HG02759 (cell line): ENCODE measurements around the gene WDR4.
"Not testable (repeated sequence)": the region's sequence is repeated elsewhere in the genome, so short reads cannot be mapped to it uniquely, and the experiment has no call there.

Source experiments
- ATAC-seq: cut with Tn5 transposase; IDR thresholded peaks from one replicate; pipeline ENCODE4 v1.9.1; 2021; ENCODE audit warnings: mild to moderate bottlenecking, moderate library complexity; ENCODE audit not compliant: unreplicated experiment

The WDR4 gene

GRCh38 chr21:42841156-42841915 is 38.0 kb downstream of the WDR4 start:
- no peak for ATAC-seq

DNA sequence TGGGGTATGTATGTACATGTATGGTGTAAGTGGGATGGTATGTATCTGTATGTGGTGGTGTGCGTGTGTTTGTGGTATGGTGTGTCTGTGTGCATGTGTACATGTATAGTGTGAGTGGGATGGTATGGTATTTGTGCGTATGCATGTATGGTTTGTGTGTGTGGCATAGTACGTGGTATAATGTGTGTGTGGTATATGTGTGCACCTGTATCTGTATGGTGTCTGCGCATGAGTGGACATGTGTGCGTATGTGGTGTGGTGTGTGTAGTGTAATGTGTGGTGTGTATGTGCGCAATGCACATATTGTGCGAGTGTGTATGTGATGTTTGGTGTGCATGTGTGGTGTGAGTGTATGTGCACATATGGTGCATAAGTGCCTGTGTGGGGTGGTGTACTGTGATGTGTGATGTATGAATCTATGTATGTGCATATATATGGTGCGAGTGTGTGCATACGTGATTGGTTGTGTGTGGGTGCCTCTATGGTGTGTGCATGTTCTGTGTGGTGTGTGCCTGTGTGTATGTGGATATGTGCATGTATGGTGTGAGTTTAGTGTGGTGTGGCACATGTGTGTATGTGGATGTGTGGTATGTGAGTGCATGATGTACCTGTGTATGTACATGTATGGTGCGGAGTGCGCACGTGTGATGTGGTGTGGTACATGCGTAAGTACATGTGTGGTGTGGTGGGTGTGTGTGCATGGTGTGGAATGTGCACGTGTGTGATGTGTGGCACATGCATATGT is 38.8 kb downstream of the WDR4 start:
- no peak for ATAC-seq

GRCh38 chr21:42839271-42840231 is 39.8 kb downstream of the WDR4 start:
- no peak for ATAC-seq

GRCh38 chr21:42838212-42838690 is 41.1 kb downstream of the WDR4 start:
- ATAC-seq: not testable (repeated sequence)

- ATAC-seq: no peak
These were observed 41.7 kb downstream of the WDR4 start for GRCh38 chr21:42837421-42838211.

DNA sequence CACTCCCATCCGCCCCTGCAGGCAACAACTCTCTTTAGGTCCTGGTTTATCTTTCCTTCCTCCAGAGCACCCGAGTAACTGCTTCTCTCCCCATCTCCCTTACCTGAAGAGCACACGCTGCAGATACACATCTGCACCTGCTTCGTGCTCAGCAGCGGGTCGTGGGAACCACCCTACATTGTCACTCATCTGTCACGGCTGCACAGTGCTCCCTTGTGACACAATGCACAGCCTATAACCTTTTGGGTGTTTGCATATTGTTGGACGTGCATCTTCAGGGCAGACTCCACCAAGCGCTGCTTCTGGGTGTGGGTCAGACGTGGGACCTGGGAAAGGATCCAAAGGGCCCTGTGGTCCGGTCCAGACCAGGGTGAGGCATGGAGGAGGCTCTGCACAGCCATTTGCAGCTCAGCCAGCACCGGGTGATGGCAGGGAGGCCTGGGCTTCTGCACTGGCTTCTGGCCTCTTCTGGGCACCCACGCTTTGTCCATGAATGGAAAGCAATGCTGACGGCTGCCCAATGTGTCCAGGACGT is 42.5 kb downstream of the WDR4 start:
- no peak for ATAC-seq

- ATAC-seq: no peak
These were observed 43.0 kb downstream of the WDR4 start for GRCh38 chr21:42836402-42836666.

- no peak for ATAC-seq
These were observed 43.5 kb downstream of the WDR4 start for GRCh38 chr21:42835611-42836401.

GRCh38 chr21:42835211-42835610 is 44.1 kb downstream of the WDR4 start:
- ATAC-seq: no peak

- ATAC-seq: no peak
These were observed 44.6 kb downstream of the WDR4 start for GRCh38 chr21:42834726-42835191.

GRCh38 chr21:42833859-42834725 is 45.2 kb downstream of the WDR4 start:
- ATAC-seq: no peak

DNA sequence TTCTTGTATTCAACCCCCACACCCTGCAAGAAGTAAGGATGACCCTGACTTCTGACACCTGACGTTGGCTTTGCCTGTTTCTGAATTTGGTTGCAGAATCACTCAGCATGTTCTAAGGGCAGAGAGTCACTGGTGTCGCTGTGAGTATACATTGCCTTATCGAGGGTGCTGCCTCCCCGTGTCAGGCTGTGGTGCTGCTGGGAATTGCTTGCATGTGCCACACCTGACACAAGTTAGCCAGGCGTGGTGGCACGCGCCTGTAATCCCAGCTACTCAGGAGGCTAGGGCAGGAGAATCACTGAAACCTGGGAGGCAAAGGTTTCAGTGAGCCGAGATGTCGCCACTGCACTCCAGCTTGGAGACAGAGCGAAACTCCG is 45.9 kb downstream of the WDR4 start:
- ATAC-seq: peak; percentile 61

GRCh38 chr21:42832321-42832630 is 47.1 kb downstream of the WDR4 start:
- ATAC-seq: not testable (repeated sequence)

- ATAC-seq: no peak
These were observed 48.6 kb downstream of the WDR4 start for GRCh38 chr21:42830456-42831455.

- ATAC-seq: no peak
These were observed 49.4 kb downstream of the WDR4 start for GRCh38 chr21:42829954-42830353.

GRCh38 chr21:42829417-42829816 is 49.9 kb downstream of the WDR4 start:
- ATAC-seq: no peak

DNA sequence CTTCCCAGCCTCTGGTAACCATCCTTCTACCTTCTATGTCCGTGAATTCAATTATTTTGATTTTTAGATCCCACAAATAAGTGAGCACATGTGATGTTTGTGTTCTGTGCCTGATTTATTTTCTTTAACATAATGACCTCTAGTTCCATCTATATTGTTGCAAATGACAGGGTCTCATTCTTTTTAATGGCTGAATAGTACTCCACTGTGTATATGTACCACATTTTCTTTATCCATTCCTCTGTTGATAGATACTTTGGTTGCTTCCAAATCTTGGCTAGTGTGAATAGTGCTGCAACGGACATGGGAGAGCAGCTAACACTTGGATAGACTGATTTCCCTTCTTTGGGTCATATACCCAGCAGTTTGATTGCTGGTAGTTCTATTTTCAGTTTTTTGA is 51.8 kb downstream of the WDR4 start:
- ATAC-seq: no peak
